ENCODE results near the gene GAL3ST1.
"Not testable (repeated sequence)": the region's sequence is repeated elsewhere in the genome, so short reads cannot be mapped to it uniquely, and the experiment has no call there.

GAL3ST1 gene

GRCh38 chr22:30596886-30597285, 22.4 kb upstream of the GAL3ST1 start:
- DNase-seq (ENCODE audit: low read depth in 3 of 3), result no peak

GRCh38 chr22:30596199-30596598, 21.7 kb upstream of the GAL3ST1 start:
- DNase-seq (ENCODE audit: low read depth in 3 of 3), result no peak

GRCh38 chr22:30592360-30592713, 17.9 kb upstream of the GAL3ST1 start:
- not testable (repeated sequence) for DNase-seq (ENCODE audit: low read depth in 3 of 3)

- peak; percentile 78 to 93 (median 88) for DNase-seq (ENCODE audit: low read depth in 3 of 3)
Measured at GRCh38 chr22:30591588-30592359, 17.3 kb upstream of the GAL3ST1 start, which contains the start of gene PES1. Gene PES1, minus strand, starts transcription at chr22:30591910. Its CDS starts 77 bp downstream, at chr22:30591833.

- no peak for DNase-seq (ENCODE audit: low read depth in 3 of 3)
Measured at GRCh38 chr22:30591191-30591587, 16.7 kb upstream of the GAL3ST1 start.

GRCh38 chr22:30586414-30586813, 11.9 kb upstream of the GAL3ST1 start:
- DNase-seq (ENCODE audit: low read depth in 3 of 3), result no peak

GRCh38 chr22:30584441-30584840, 10.0 kb upstream of the GAL3ST1 start:
- no peak for DNase-seq (ENCODE audit: low read depth in 3 of 3)

- no peak for DNase-seq (ENCODE audit: low read depth in 3 of 3)
Measured at GRCh38 chr22:30582788-30583545, 8.5 kb upstream of the GAL3ST1 start.

- DNase-seq (ENCODE audit: low read depth in 3 of 3), result no peak
Measured at GRCh38 chr22:30582051-30582450, 7.6 kb upstream of the GAL3ST1 start.

- DNase-seq (ENCODE audit: low read depth in 3 of 3), result no peak
Measured at GRCh38 chr22:30580896-30581295, 6.4 kb upstream of the GAL3ST1 start.

GRCh38 chr22:30578481-30578880, 4.0 kb upstream of the GAL3ST1 start:
- no peak for DNase-seq (ENCODE audit: low read depth in 3 of 3)

- DNase-seq (ENCODE audit: low read depth in 3 of 3), result no peak
Measured at GRCh38 chr22:30575859-30576258, 1.4 kb upstream of the GAL3ST1 start.

- no peak for DNase-seq (ENCODE audit: low read depth in 3 of 3)
Measured at GRCh38 chr22:30574997-30575671, 669 bp upstream of the GAL3ST1 start.

- no peak for DNase-seq (ENCODE audit: low read depth in 3 of 3)
Measured at GRCh38 chr22:30573594-30574094, 821 bp downstream of the GAL3ST1 start.

GRCh38 chr22:30572840-30573593, 1.4 kb downstream of the GAL3ST1 start:
- DNase-seq (ENCODE audit: low read depth in 3 of 3), result no peak

- DNase-seq (ENCODE audit: low read depth in 3 of 3), result no peak
Measured at GRCh38 chr22:30572210-30572609, 2.3 kb downstream of the GAL3ST1 start.

GRCh38 chr22:30569674-30570202, 4.7 kb downstream of the GAL3ST1 start:
- DNase-seq (ENCODE audit: low read depth in 3 of 3), result no peak

- DNase-seq (ENCODE audit: low read depth in 3 of 3), result no peak
Measured at GRCh38 chr22:30568137-30568805, 6.2 kb downstream of the GAL3ST1 start.

GRCh38 chr22:30567277-30567676, 7.2 kb downstream of the GAL3ST1 start:
- not testable (repeated sequence) for DNase-seq (ENCODE audit: low read depth in 3 of 3)

GRCh38 chr22:30566125-30566524, 8.3 kb downstream of the GAL3ST1 start:
- no peak for DNase-seq (ENCODE audit: low read depth in 3 of 3)

GRCh38 chr22:30565341-30565740, 9.1 kb downstream of the GAL3ST1 start:
- no peak for DNase-seq (ENCODE audit: low read depth in 3 of 3)
